ENCODE results near the gene HDLBP.
A peak's percentile ranks its signal among the peaks of the same experiment; 100 is the strongest.

HDLBP gene

DNA sequence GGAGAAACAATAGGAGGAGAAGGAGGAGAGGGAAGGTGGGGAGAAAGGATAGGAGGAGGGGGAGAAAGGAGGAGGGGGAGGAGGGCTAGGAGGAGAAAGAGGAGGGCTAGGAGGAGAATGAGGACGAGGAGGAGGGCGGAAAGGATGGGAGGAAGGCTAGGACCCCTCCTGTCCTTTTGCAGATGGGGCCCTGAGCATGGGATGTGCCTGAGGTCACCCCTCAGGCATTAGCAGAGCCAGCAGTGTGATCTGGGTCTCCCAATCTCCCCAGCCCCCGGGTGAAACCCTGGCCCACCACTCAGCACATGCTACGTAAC is 127.6 kb downstream of the HDLBP start:
- Histone ChIP-seq H3K4me1 (ENCODE audit: control insufficient read depth in 1 of 2, insufficient read depth in 2 of 2, low read length in 2 of 2) (peaks cover 0 to 4% of the 10 kb centered on the region in 2 donors), H3K4me3 (ENCODE audit: low read depth in 1 of 2, low read length in 2 of 2) (peak overlapping the region in 1 of 2 donors; percentile 17)

DNA sequence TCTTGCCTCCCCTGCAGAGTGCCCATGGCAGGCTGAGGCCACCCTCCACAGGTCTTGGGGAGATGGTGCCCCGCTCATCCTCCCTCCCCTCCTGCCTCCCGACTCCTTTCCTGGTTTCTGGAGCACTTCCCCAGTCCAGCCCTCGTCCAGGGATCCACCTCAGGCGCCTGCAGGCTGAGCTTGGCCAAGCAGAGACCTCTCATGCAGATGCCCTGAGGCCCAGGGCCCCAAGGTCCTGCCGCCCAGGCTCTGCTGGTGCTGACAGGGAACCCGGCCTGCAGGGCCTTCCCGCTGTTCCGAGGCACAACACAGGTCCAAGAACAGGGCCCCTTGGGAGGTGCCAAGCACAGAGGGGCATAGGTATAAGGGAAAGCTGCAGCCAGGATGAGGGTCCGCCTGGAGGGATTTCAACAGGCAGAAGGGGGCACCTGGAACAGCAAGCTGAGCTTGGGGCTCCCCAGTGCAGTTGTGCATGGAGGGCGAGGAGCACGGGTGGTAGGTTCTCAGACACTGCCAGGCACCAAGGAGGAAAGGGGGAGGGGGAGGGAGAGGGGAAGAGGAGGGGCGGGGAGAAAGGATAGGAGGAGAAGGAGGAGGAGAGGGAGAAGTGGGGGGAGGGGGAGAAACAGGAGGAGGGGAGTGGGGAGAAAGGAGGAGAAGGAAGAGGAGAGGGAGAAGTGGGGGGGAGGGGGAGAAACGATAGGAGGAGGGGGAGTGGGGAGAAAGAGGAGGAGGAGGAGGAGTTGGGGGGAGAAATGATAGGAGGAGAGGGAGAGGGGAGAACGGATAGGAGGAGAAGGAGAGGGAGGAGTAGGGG is 128.2 kb downstream of the HDLBP start:
- Histone ChIP-seq H3K27me3 (ENCODE audit: control insufficient read depth in 1 of 2, insufficient read depth in 2 of 2, low read length in 2 of 2) (no peaks in the 10 kb centered on the region), H3K36me3 (ENCODE audit: control insufficient read depth in 1 of 2, insufficient read depth in 2 of 2, low read length in 2 of 2) (peaks cover 0 to 14% of the 10 kb centered on the region in 2 donors), H3K27ac (ENCODE audit: low read depth, low read length) (no peak overlapping the region), H3K9ac (ENCODE audit: low read depth in 1 of 2, low read length in 2 of 2) (no peak overlapping the region), H3K9me3 (ENCODE audit: control insufficient read depth in 1 of 2, low read length in 2 of 2) (no peaks in the 10 kb centered on the region), H3K4me1 (ENCODE audit: control insufficient read depth in 1 of 2, insufficient read depth in 2 of 2, low read length in 2 of 2) (peaks cover 0 to 4% of the 10 kb centered on the region in 2 donors), H3K4me3 (ENCODE audit: low read depth in 1 of 2, low read length in 2 of 2) (no peak overlapping the region)

More for the DNA sequence above, 127.6 kb downstream of the HDLBP start:
- Histone ChIP-seq H3K9ac (ENCODE audit: low read depth in 1 of 2, low read length in 2 of 2) (no peak overlapping the region), H3K27ac (ENCODE audit: low read depth, low read length) (no peak overlapping the region), H3K9me3 (ENCODE audit: control insufficient read depth in 1 of 2, low read length in 2 of 2) (no peaks in the 10 kb centered on the region), H3K27me3 (ENCODE audit: control insufficient read depth in 1 of 2, insufficient read depth in 2 of 2, low read length in 2 of 2) (no peaks in the 10 kb centered on the region), H3K36me3 (ENCODE audit: control insufficient read depth in 1 of 2, insufficient read depth in 2 of 2, low read length in 2 of 2) (peaks cover 0 to 8% of the 10 kb centered on the region in 2 donors)

DNA sequence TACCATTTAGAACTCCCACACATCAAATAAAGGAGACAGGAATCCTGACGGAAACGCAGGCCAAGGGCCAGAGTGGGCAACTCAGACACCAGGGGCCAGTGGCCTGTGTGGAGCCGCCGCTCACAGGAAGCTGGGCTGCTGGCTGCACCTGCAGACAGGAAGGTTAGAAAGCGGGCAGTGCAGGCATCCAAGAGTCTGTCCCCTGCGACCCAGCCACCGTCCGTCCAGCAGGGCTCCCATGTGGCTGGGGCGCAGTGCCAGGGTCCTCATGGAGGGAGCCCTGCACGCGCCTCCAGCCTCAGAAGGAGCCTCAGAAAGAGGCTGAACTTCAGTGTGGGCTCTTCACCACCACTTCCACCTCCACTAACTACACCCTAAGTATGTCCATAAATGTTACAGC is 129.5 kb downstream of the HDLBP start:
- Histone ChIP-seq H3K36me3 (ENCODE audit: control insufficient read depth in 1 of 2, insufficient read depth in 2 of 2, low read length in 2 of 2) (peaks cover 0 to 18% of the 10 kb centered on the region in 2 donors), H3K27ac (ENCODE audit: low read depth, low read length) (no peak overlapping the region), H3K4me1 (ENCODE audit: control insufficient read depth in 1 of 2, insufficient read depth in 2 of 2, low read length in 2 of 2) (peaks cover 0 to 4% of the 10 kb centered on the region in 2 donors), H3K27me3 (ENCODE audit: control insufficient read depth in 1 of 2, insufficient read depth in 2 of 2, low read length in 2 of 2) (no peaks in the 10 kb centered on the region), H3K9me3 (ENCODE audit: control insufficient read depth in 1 of 2, low read length in 2 of 2) (no peaks in the 10 kb centered on the region), H3K9ac (ENCODE audit: low read depth in 1 of 2, low read length in 2 of 2) (no peak overlapping the region), H3K4me3 (ENCODE audit: low read depth in 1 of 2, low read length in 2 of 2) (no peak overlapping the region)

DNA sequence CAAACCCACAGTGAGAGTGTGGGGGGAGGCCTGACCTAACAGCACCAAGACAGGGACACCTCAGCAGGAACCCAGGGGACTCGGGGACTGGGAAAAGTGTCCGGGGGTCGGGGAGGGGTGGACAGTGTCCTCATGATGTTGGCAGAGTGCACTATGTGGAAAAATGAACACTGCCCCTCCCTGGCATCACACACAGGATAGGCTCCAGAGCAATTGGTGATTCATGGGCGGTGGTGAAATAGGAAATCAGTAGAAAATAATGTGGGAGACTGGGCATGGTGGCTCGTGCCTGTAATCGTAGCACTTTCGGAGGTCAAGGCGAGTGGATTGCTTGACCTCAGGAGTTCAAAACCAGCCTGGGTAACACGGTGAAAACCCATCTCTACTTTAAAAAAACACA is 130.6 kb downstream of the HDLBP start:
- Histone ChIP-seq H3K36me3 (ENCODE audit: control insufficient read depth in 1 of 2, insufficient read depth in 2 of 2, low read length in 2 of 2) (peaks cover 0 to 23% of the 10 kb centered on the region in 2 donors), H3K4me3 (ENCODE audit: low read depth in 1 of 2, low read length in 2 of 2) (no peak overlapping the region), H3K9ac (ENCODE audit: low read depth in 1 of 2, low read length in 2 of 2) (no peak overlapping the region), H3K9me3 (ENCODE audit: control insufficient read depth in 1 of 2, low read length in 2 of 2) (no peaks in the 10 kb centered on the region), H3K27ac (ENCODE audit: low read depth, low read length) (no peak overlapping the region), H3K27me3 (ENCODE audit: control insufficient read depth in 1 of 2, insufficient read depth in 2 of 2, low read length in 2 of 2) (no peaks in the 10 kb centered on the region), H3K4me1 (ENCODE audit: control insufficient read depth in 1 of 2, insufficient read depth in 2 of 2, low read length in 2 of 2) (peaks cover 0 to 4% of the 10 kb centered on the region in 2 donors)

DNA sequence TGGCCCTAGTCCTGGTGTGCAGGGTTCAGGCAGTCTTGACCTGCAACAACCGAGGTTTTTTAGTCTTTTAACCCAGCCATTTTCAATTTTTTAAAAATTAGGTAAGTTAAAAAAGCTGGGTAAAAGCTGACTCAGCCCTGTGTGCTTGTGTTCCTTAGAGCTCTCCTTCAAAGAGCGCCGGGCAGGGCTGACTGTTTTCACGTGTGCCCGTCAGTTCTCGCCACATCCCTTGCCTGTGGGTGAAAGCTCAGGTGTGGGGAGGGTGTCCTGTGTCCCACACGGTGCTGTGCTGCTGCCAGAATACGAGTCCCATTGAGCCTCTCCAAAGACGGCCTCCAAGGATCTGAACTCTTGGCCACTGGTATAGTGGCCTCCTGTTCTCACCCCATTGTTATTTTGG is 132.3 kb downstream of the HDLBP start:
- no peaks in the 10 kb centered on the region for H3K9me3 ChIP-seq (ENCODE audit: control insufficient read depth in 1 of 2, low read length in 2 of 2)
- no peak overlapping the region for H3K9ac ChIP-seq (ENCODE audit: low read depth in 1 of 2, low read length in 2 of 2)
- H3K36me3 ChIP-seq (ENCODE audit: control insufficient read depth in 1 of 2, insufficient read depth in 2 of 2, low read length in 2 of 2), result peaks cover 8 to 30% of the 10 kb centered on the region in 2 donors
- peaks cover 0 to 3% of the 10 kb centered on the region in 2 donors for H3K4me1 ChIP-seq (ENCODE audit: control insufficient read depth in 1 of 2, insufficient read depth in 2 of 2, low read length in 2 of 2)
- H3K4me3 ChIP-seq (ENCODE audit: low read depth in 1 of 2, low read length in 2 of 2), result no peak overlapping the region
- H3K27ac ChIP-seq (ENCODE audit: low read depth, low read length), result no peak overlapping the region
- H3K27me3 ChIP-seq (ENCODE audit: control insufficient read depth in 1 of 2, insufficient read depth in 2 of 2, low read length in 2 of 2), result no peaks in the 10 kb centered on the region

DNA sequence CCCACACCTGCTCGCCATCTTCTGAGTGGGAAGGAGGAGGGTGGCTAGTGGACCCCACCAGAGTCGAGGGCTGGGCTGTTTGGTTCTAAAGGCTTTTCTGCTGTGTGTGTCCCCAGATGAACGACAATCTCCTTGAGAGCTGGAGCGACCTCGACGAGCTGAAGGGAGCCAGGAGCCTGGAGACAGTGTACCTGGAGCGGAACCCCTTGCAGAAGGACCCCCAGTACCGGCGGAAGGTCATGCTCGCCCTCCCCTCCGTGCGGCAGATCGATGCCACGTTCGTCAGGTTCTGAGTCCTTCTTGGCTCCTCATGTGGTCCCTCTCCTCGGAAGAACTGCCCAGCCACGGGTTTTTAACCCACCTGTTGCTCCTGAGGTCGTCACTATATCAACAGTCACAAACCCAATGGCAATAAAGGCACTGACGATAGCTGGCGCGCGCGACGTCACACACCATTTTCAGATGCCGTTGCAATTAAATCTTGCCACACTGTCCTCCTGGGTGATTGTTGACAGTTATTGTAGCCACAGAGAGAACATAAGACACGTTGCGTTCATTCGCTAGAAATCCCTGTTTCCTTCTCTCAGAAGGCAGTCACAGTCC is 132.8 kb downstream of the HDLBP start:
- no peaks in the 10 kb centered on the region for H3K9me3 ChIP-seq (ENCODE audit: control insufficient read depth in 1 of 2, low read length in 2 of 2)
- H3K4me1 ChIP-seq (ENCODE audit: control insufficient read depth in 1 of 2, insufficient read depth in 2 of 2, low read length in 2 of 2), result no peaks in the 10 kb centered on the region
- peaks cover 12 to 35% of the 10 kb centered on the region in 2 donors for H3K36me3 ChIP-seq (ENCODE audit: control insufficient read depth in 1 of 2, insufficient read depth in 2 of 2, low read length in 2 of 2)
- H3K27ac ChIP-seq (ENCODE audit: low read depth, low read length), result no peak overlapping the region
- H3K9ac ChIP-seq (ENCODE audit: low read depth in 1 of 2, low read length in 2 of 2), result no peak overlapping the region
- H3K27me3 ChIP-seq (ENCODE audit: control insufficient read depth in 1 of 2, insufficient read depth in 2 of 2, low read length in 2 of 2), result no peaks in the 10 kb centered on the region
- H3K4me3 ChIP-seq (ENCODE audit: low read depth in 1 of 2, low read length in 2 of 2), result no peak overlapping the region

DNA sequence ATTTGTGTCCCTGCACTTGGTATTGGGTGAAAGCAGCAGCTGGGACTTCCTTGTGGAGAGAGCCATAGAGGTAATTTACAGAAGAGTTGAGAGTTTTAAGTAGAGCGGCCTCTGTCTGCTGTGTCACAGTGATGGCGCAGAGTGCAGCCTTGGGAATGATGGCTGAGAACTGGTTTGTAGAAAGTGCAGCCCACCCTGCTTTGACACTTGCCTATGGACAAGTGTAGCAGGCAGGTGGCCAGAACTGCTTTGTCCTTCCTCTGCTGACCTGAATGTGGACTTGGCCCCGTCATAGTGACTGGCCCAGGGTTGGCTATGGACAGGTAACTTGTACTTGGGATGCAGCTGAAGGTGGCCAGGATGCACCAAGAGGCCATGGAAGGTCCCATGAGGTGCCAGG is 133.3 kb downstream of the HDLBP start:
- Histone ChIP-seq H3K36me3 (ENCODE audit: control insufficient read depth in 1 of 2, insufficient read depth in 2 of 2, low read length in 2 of 2) (peaks cover 14 to 37% of the 10 kb centered on the region in 2 donors), H3K4me3 (ENCODE audit: low read depth in 1 of 2, low read length in 2 of 2) (no peak overlapping the region)

DNA sequence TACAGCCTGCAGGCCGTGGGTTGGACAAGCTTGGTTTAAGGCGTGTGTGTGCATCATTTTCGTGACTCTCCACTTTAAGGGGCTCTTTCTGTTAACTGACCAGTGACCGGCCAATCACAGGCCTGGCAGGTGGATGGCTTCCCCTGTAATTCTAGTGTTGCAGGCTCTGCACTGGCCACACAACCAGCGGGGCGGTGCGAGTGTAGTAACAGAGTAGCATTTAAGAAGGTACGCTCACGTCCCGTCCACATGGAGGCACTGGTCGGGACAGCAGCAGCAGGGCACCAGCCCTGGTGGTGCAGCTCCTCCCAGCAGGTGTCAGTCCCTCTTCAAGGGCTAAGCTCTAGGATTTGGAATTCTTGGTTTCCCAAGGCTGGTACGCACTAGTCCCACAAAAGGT is 135.0 kb downstream of the HDLBP start:
- H3K27me3 ChIP-seq (ENCODE audit: control insufficient read depth in 1 of 2, insufficient read depth in 2 of 2, low read length in 2 of 2), result no peaks in the 10 kb centered on the region
- no peak overlapping the region for H3K4me3 ChIP-seq (ENCODE audit: low read depth in 1 of 2, low read length in 2 of 2)
- H3K36me3 ChIP-seq (ENCODE audit: control insufficient read depth in 1 of 2, insufficient read depth in 2 of 2, low read length in 2 of 2), result peaks cover 14 to 45% of the 10 kb centered on the region in 2 donors
- H3K27ac ChIP-seq (ENCODE audit: low read depth, low read length), result no peak overlapping the region
- no peak overlapping the region for H3K9ac ChIP-seq (ENCODE audit: low read depth in 1 of 2, low read length in 2 of 2)
- H3K9me3 ChIP-seq (ENCODE audit: control insufficient read depth in 1 of 2, low read length in 2 of 2), result no peaks in the 10 kb centered on the region
- H3K4me1 ChIP-seq (ENCODE audit: control insufficient read depth in 1 of 2, insufficient read depth in 2 of 2, low read length in 2 of 2), result no peaks in the 10 kb centered on the region

More for the DNA sequence above, 133.3 kb downstream of the HDLBP start:
- Histone ChIP-seq H3K27ac (ENCODE audit: low read depth, low read length) (no peak overlapping the region), H3K27me3 (ENCODE audit: control insufficient read depth in 1 of 2, insufficient read depth in 2 of 2, low read length in 2 of 2) (no peaks in the 10 kb centered on the region), H3K9ac (ENCODE audit: low read depth in 1 of 2, low read length in 2 of 2) (no peak overlapping the region), H3K4me1 (ENCODE audit: control insufficient read depth in 1 of 2, insufficient read depth in 2 of 2, low read length in 2 of 2) (no peaks in the 10 kb centered on the region), H3K9me3 (ENCODE audit: control insufficient read depth in 1 of 2, low read length in 2 of 2) (no peaks in the 10 kb centered on the region)

DNA sequence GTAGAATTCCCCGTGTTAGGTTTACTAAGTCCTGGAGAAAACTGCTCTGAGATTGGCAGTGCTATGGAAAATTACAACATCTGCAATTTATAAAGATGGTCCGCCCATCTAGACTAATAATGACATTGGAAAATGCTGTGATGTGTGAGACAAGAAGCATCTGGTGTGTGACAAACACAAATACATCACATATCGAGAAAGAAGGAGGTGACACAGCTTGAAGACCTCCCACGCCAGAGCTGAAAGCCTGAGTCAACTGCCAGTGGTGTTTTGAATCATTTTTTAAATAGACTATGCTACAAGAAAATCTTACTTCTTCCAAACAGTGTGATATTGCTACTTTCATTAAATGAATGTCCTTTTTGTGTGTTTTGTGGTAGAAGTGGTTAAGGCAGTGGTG is 135.6 kb downstream of the HDLBP start:
- no peaks in the 10 kb centered on the region for H3K27me3 ChIP-seq (ENCODE audit: control insufficient read depth in 1 of 2, insufficient read depth in 2 of 2, low read length in 2 of 2)
- H3K9me3 ChIP-seq (ENCODE audit: control insufficient read depth in 1 of 2, low read length in 2 of 2), result no peaks in the 10 kb centered on the region
- H3K4me1 ChIP-seq (ENCODE audit: control insufficient read depth in 1 of 2, insufficient read depth in 2 of 2, low read length in 2 of 2), result no peaks in the 10 kb centered on the region
- no peak overlapping the region for H3K9ac ChIP-seq (ENCODE audit: low read depth in 1 of 2, low read length in 2 of 2)
- H3K4me3 ChIP-seq (ENCODE audit: low read depth in 1 of 2, low read length in 2 of 2), result no peak overlapping the region
- peaks cover 14 to 50% of the 10 kb centered on the region in 2 donors for H3K36me3 ChIP-seq (ENCODE audit: control insufficient read depth in 1 of 2, insufficient read depth in 2 of 2, low read length in 2 of 2)
- no peak overlapping the region for H3K27ac ChIP-seq (ENCODE audit: low read depth, low read length)

DNA sequence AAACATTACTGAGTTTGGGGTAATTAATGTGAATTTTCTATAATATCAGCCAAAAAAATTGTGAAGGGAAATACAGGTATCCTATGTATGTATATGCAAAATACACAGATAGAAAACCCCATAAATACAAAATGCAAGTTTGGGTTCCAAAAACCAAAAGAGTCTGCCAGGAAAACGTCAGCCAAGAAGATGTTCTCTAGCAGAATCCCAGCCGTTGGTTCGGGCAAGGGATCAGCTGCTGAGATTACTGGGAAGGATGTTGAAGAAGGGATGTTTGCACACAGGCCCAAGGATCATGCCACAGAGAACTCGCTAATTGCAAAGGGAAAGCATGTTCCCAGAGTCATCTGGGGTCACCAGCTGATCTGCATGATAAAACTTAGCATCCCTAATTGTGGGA is 136.5 kb downstream of the HDLBP start:
- Histone ChIP-seq H3K27me3 (ENCODE audit: control insufficient read depth in 1 of 2, insufficient read depth in 2 of 2, low read length in 2 of 2) (no peaks in the 10 kb centered on the region), H3K4me3 (ENCODE audit: low read depth in 1 of 2, low read length in 2 of 2) (no peak overlapping the region), H3K9ac (ENCODE audit: low read depth in 1 of 2, low read length in 2 of 2) (no peak overlapping the region), H3K27ac (ENCODE audit: low read depth, low read length) (no peak overlapping the region), H3K9me3 (ENCODE audit: control insufficient read depth in 1 of 2, low read length in 2 of 2) (no peaks in the 10 kb centered on the region), H3K36me3 (ENCODE audit: control insufficient read depth in 1 of 2, insufficient read depth in 2 of 2, low read length in 2 of 2) (peaks cover 14 to 54% of the 10 kb centered on the region in 2 donors), H3K4me1 (ENCODE audit: control insufficient read depth in 1 of 2, insufficient read depth in 2 of 2, low read length in 2 of 2) (no peaks in the 10 kb centered on the region)

All from duodenal mucosa (tissue), 2 donors.